Fibroblast of upper back skin (primary cell): Measurements from ENCODE around the gene XKR3.
"Not testable (repeated sequence)": the region's sequence is repeated elsewhere in the genome, so short reads cannot be mapped to it uniquely, and the experiment has no call there.

ENCODE experiments used
- DNase-seq: peaks from one replicate; pipeline ENCODE4 v3.0.0-alpha.2; 2013

The XKR3 gene

DNA sequence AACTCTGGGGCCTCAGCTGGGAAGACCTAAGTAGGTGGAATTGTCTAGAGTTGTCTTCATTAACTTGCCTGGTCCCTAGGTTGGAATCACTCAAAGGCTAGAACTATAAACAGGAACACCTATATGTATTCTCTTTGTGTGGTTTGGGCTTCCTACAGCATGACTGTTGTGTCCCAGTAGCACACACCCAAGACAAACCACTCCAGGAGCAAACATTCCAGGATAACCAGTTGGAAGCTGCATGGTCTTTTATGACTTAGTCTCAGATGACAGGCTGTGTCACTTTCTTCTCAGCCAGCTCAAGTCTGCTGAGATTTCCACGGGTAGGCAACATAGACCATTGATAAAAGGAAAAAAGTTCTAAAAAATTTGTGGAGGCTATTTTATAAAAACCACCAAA, 90.9 kb downstream of the XKR3 start:
- not testable (repeated sequence) for DNase-seq
